NCI-H146 (cell line): ENCODE results near the gene INCENP.
A peak's percentile ranks its signal among the peaks of the same experiment; 100 is the strongest.
"Not testable (repeated sequence)": the region's sequence is repeated elsewhere in the genome, so short reads cannot be mapped to it uniquely, and the experiment has no call there.

Source experiments
- DNase-seq: peaks from one replicate; lab custom pipeline; 2025; lab: John Stamatoyannopoulos, UW

INCENP gene

GRCh38 chr11:62171261-62171723 is 47.5 kb downstream of the INCENP start:
- DNase-seq, result peak; percentile 80

- no peak for DNase-seq
These were observed 48.5 kb downstream of the INCENP start for GRCh38 chr11:62172294-62172693.

GRCh38 chr11:62176766-62177165 is 53.0 kb downstream of the INCENP start:
- no peak for DNase-seq

GRCh38 chr11:62179995-62180394 is 56.2 kb downstream of the INCENP start:
- DNase-seq, result no peak

DNA sequence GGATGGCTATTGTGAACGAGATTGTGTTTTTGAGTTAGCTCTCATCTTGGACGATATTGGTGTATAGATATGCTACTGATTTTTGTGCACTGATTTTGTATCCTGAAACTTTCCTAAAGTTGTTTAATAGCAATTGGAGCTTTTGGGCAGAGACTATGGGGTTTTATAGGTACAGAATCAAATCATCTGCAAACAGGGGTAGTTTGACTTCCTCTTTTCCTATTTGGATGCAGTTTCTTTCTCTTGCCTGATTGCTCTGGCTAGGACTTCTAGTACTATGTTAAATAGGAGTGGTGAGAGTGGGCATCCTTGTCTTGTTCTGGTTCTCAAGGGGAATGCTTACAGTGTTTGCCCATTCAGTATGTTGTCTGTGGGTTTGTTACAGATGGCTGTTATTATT is 57.3 kb downstream of the INCENP start:
- no peak for DNase-seq

DNA sequence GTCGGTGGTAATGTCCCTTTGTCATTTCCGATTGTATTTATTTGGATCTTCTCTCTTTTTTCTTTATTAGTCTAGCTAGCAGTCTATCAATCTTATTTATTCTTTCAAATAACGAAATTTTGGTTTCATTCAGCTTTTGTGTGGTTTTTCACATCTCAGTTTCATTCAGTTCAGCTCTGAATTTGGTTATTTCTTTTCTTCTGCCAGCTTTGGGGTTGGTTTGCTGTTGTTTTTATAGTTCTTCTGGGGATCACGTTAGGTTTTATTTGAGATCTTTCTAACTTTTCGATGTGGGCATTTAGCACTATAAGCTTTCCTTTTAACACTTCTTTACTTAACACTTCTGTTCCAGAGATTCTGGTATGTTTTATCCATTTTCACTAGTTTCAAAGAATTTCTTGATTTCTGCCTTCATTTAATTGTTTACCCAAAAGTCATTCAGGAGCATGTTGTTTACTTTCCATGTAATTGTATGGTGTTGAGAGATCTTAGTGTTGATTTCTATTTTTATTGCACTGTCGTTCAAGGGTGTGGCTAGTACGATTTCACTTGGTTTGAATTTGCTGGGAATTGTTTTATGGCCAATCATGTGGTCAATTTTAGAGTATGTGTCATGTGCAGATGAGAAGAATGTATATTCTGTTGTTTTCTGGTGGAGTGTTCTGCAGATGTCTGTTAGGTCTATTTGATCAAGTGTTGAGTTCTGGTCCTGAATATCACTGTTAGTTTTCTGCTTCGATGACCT is 58.5 kb downstream of the INCENP start:
- no peak for DNase-seq

DNA sequence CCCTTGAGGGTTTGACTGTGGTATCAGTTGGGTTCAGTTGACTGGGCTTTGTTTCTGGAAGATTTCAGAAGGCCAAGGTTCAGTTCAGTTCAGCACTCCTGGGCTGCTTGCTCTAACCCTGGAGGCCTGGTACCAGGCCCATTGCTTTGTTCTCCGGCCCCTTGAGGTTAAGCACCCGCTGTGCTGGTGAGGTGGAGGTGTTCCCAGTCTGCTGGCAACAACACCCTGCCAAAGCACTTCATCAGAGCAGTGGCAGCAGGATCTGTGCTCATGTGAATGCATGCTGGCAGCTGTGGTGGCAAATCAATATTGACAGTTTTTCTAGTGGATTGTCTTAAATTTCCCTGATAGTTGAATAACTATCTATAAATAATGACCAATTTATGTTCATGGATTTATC is 62.4 kb downstream of the INCENP start:
- peak; percentile 23 for DNase-seq

DNA sequence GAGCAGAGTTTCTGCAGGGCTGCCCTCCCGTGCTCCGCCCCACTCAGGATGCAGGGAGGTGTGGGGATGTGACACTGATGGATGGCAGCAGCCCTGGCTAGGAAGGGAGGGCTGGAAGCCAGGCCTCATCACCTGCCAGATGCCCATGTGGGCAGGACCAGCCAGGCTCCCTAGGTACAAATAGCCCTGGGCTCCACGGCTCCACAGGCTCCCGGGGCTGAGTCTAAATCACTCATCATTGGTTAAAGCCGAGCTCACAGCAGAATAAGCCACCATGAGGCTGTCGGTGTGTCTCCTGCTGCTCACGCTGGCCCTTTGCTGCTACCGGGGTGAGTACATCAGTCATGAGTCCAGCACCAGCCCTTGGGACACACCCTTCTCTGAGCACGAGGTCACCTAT is 66.2 kb downstream of the INCENP start, which contains the start of gene SCGB1D1:
TSS of gene SCGB1D1 (plus strand) at position 206 of the 400 bp plus-strand sequence. CDS start at position 275, 69 bp downstream.
- peak; percentile 54 for DNase-seq

DNA sequence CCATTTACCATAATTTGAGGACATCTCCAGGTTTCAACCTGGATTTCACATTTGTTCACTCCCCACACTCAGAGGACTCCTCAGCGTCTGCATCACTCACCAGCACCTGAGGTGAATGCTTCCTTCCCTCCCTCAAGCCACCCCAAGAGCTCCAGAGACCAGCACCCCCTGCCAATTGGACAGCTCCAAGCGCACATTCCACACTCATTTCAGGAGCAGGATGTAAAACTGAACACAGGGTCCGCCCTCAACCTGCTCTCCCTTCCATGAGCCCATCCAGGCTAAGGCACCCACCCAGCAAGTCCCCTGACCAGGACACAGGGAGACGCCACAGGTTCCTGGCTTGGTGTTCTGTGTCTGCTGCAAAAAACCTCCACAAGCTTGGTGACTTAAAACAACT is 70.1 kb downstream of the INCENP start:
- DNase-seq, result no peak

GRCh38 chr11:62195010-62195409 is 71.2 kb downstream of the INCENP start:
- DNase-seq, result not testable (repeated sequence)

- no peak for DNase-seq
These were observed 72.1 kb downstream of the INCENP start for GRCh38 chr11:62195945-62196344.

DNA sequence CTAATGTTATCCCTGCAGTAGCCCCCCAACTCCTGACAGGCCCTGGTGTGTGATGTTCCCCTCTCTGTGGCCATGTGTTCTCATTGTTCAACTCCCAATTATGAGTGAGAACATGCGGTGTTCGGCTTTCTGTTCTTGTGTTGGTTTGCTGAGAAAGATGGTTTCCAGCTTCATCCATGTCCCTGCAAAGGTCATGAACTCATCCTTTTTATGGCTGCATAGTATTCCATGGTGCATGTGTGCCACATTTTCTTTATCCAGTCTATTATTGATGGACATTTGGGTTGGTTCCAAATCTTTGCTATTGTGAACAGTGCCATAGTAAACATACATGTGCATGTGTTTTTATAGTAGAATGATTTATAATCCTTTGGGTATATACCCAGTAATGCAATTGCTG is 73.6 kb downstream of the INCENP start:
- not testable (repeated sequence) for DNase-seq

DNA sequence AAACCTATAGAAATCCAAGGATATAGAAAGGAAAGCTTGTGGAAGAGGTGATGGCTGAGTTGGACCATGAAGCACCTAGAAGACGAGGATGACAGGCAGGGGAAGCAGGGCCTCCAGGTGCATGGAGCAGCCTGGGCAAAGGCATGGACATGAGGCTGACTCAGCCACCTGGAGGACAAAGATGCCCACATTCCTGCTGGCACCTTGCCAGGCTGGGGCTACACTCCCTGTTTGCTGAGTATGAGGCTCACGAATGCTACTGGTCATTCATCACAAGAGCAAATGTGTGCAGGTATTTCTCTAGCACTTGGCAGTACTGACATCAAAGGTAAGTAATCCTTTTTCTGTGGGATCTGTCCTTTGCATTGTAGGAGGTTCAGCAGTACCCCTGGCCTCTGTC is 77.6 kb downstream of the INCENP start:
- peak; percentile 60 for DNase-seq
